Panc1 (cell line): Measurements from ENCODE around the gene PCDH1. TPM values are rescaled to one million over a fixed set of nuclear protein-coding genes. Genes with fewer than 3 reads are reported as not detected.

Experiments used
- ATAC-seq: fragments of 200-7000 bp; cut with Tn5 transposase; 2 replicates; pipeline ENCODE4 v1.9.1; 2020; ENCODE audit warnings: mild to moderate bottlenecking, moderate library complexity
- BruUV-seq: library from RNA; stranded (reverse); fragments of 400-500 nt; replicated peaks from 2 replicates; lab custom pipeline; 2021; lab: Mats Ljungman, UMichigan
- CTCF ChIA-PET: fragments of 300-600 bp; sonication (Branson Sonifier 250); formaldehyde crosslinking; loops from one replicate; lab custom pipeline; 2022; ENCODE audit warnings: antibody characterized with exemption; lab: Charles Lee
- POLR2A ChIA-PET: fragments of 300-600 bp; sonication (Branson Sonifier 250); formaldehyde crosslinking; loops from one replicate; lab custom pipeline; 2022; ENCODE audit warnings: antibody characterized with exemption; lab: Charles Lee
- DNase-seq: peaks from one replicate; pipeline ENCODE4 v3.0.0-alpha.2; 2010; ENCODE audit warnings: low read depth, low spot score
- H3K27ac ChIP-seq: 2 replicates; pipeline ENCODE4 v1.5.1; 2011; ENCODE audit warnings: mild to moderate bottlenecking, low read length, inconsistent platforms
- H3K27me3 ChIP-seq: fragments of 200-500 bp; sonication (Bioruptor generic); 2 replicates; pipeline ENCODE4 v1.6.0; 2014; ENCODE audit warnings: low read length, inconsistent platforms; ENCODE audit not compliant: control insufficient read depth, insufficient read depth
- H3K36me3 ChIP-seq: fragments of 200-500 bp; sonication (Bioruptor generic); 2 replicates; pipeline ENCODE4 v1.5.1; 2014; ENCODE audit warnings: inconsistent platforms, mild to moderate bottlenecking, low read length, moderate library complexity; ENCODE audit not compliant: control insufficient read depth, insufficient read depth
- H3K4me1 ChIP-seq: 2 replicates; pipeline ENCODE4 v1.5.1; 2011; ENCODE audit warnings: inconsistent platforms, mild to moderate bottlenecking, low read length, moderate library complexity; ENCODE audit not compliant: control insufficient read depth, insufficient read depth
- H3K4me3 ChIP-seq, 2 experiments: 2 replicates each; pipeline ENCODE4 v1.5.1; 2011 to 2012; ENCODE audit warnings: low read depth in 2 of 2, low read length in 2 of 2, mild to moderate bottlenecking in 2 of 2, inconsistent platforms in 1 of 2, moderate library complexity in 1 of 2
- H3K9me3 ChIP-seq: fragments of 200-500 bp; sonication (Bioruptor generic); 2 replicates; pipeline ENCODE4 v1.5.1; 2014; ENCODE audit warnings: low read depth, mild to moderate bottlenecking, inconsistent platforms, low read length, moderate library complexity; ENCODE audit not compliant: control insufficient read depth, insufficient read depth
- CTCF ChIP-seq: fragments of 450-650 bp; IDR thresholded peaks from 2 replicates; pipeline ENCODE4 v1.5.1; 2017; ENCODE audit warnings: mild to moderate bottlenecking
- POLR2AphosphoS5 ChIP-seq: IDR thresholded peaks from 2 replicates; pipeline ENCODE4 v1.6.1; 2012; ENCODE audit warnings: mild to moderate bottlenecking, low read depth, low read length, moderate library complexity
- SIN3A ChIP-seq: IDR thresholded peaks from 2 replicates; pipeline ENCODE4 v1.6.1; 2012; ENCODE audit warnings: low read depth, mild to moderate bottlenecking, low read length, moderate library complexity, borderline replicate concordance; ENCODE audit not compliant: insufficient read depth
- TCF7L2 ChIP-seq: IDR thresholded peaks from 2 replicates; pipeline ENCODE4 v1.6.1; 2011; ENCODE audit warnings: mild to moderate bottlenecking, low read depth, low read length, inconsistent platforms
- in situ Hi-C: cut with HindIII; loops from 2 replicates; pipeline ENCODE4 v1.10.0; 2016; ENCODE audit warnings: low sequenced_read_pairs, low pct_unique_long_range_greater_than_20kb
- intact Hi-C: fragments of 100-400 bp; cut with micrococcal nuclease; formaldehyde crosslinking; loops from one replicate; pipeline ENCODE4 v1.10.0; 2022; ENCODE audit not compliant: unreplicated experiment
- total RNA-seq: library from RNA; stranded (reverse); gene quantifications from one replicate; pipeline ENCODE4 v1.2.1, GENCODE V29; 2021; ENCODE audit not compliant: unreplicated experiment
- TF ChIP-seq, protein P1 (sequence below), 2 experiments: IDR thresholded peaks; 2 replicates each; pipeline ENCODE4 v1.6.1; 2011 to 2012; ENCODE audit warnings: low read depth in 2 of 2, control low read depth in 1 of 2, low read length in 1 of 2, mild to moderate bottlenecking in 1 of 2, moderate library complexity in 1 of 2; ENCODE audit not compliant: insufficient read depth in 1 of 2

Gene PCDH1
- total RNA-seq, 1 experiment from 2014 or later = 9.0 TPM

- H3K4me3 ChIP-seq = peak overlapping the region in 1 of 2 experiments; percentile 16; a peak in 1 of 4 replicates
- H3K9me3 ChIP-seq = no peaks in the 10 kb centered on the region
- no peaks in the 10 kb centered on the region for H3K36me3 ChIP-seq
- in situ Hi-C loops = no loop called here
- ATAC-seq = no peak
- ChIA-PET POLR2A (interaction anchor here (0.7 kb wide), 1 partner anchor 29 kb away, joined by 3 read pairs; no protein-coding TSS in a partner anchor), CTCF (no interaction called here)
- BruUV-seq = no TSS peak
- TF ChIP-seq CTCF (no peak), POLR2AphosphoS5 (no peak), SIN3A (no peak), TCF7L2 (no peak)
- TF ChIP-seq, protein P1, sequence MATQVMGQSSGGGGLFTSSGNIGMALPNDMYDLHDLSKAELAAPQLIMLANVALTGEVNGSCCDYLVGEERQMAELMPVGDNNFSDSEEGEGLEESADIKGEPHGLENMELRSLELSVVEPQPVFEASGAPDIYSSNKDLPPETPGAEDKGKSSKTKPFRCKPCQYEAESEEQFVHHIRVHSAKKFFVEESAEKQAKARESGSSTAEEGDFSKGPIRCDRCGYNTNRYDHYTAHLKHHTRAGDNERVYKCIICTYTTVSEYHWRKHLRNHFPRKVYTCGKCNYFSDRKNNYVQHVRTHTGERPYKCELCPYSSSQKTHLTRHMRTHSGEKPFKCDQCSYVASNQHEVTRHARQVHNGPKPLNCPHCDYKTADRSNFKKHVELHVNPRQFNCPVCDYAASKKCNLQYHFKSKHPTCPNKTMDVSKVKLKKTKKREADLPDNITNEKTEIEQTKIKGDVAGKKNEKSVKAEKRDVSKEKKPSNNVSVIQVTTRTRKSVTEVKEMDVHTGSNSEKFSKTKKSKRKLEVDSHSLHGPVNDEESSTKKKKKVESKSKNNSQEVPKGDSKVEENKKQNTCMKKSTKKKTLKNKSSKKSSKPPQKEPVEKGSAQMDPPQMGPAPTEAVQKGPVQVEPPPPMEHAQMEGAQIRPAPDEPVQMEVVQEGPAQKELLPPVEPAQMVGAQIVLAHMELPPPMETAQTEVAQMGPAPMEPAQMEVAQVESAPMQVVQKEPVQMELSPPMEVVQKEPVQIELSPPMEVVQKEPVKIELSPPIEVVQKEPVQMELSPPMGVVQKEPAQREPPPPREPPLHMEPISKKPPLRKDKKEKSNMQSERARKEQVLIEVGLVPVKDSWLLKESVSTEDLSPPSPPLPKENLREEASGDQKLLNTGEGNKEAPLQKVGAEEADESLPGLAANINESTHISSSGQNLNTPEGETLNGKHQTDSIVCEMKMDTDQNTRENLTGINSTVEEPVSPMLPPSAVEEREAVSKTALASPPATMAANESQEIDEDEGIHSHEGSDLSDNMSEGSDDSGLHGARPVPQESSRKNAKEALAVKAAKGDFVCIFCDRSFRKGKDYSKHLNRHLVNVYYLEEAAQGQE (IDR thresholded peaks at IDR 0.05; ENCODE audit: insufficient read depth in 1 of 2, low read depth in 2 of 2, low read length in 1 of 2) = no peak
- DNase-seq = no peak
- H3K4me1 ChIP-seq = 0 out of 2 replicates have a peak, but pooled peaks cover 3% of the 10 kb centered on the region
- no peaks in the 10 kb centered on the region for H3K27me3 ChIP-seq
- intact Hi-C loops = no loop called here
- no peak overlapping the region for H3K27ac ChIP-seq
These were observed 35.5 kb upstream of the PCDH1 start for GRCh38 chr5:141913560-141914198.

DNA sequence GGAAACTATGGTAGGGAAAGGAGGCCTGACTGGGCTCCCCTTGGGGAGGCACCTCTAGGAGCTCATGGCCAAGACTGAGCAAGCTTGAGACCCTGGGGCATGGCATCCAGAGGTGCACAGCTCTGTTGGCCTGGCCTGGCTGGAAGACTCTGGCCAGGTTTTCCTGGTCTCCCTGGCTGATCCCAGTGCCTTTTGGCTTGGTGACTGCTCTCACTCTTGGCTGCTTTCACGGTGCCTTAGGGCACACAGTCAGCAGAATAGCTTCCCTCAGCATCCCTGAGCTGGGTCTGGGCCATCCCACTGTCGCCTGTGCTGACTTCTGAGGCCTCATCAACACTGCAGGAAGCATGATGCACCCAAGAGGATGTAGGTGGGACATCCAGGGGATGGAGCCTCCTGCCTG, 32.1 kb upstream of the PCDH1 start:
- no peak overlapping the region for H3K4me3 ChIP-seq
- H3K36me3 ChIP-seq = no peaks in the 10 kb centered on the region
- intact Hi-C loops (no loop called here), in situ Hi-C loops (no loop called here)
- TF ChIP-seq, protein P1 (IDR thresholded peaks at IDR 0.05; ENCODE audit: insufficient read depth in 1 of 2, low read depth in 2 of 2, low read length in 1 of 2) = no peak
- TF ChIP-seq CTCF (no peak), TCF7L2 (no peak), SIN3A (no peak), POLR2AphosphoS5 (no peak)
- H3K27ac ChIP-seq = no peak overlapping the region
- ChIA-PET CTCF (no interaction called here), POLR2A (no interaction called here)
- H3K4me1 ChIP-seq = 0 out of 2 replicates have a peak, but pooled peaks cover 3% of the 10 kb centered on the region
- DNase-seq = no peak
- BruUV-seq = no TSS peak
- peak; percentile 88 for ATAC-seq
- no peaks in the 10 kb centered on the region for H3K9me3 ChIP-seq
- no peaks in the 10 kb centered on the region for H3K27me3 ChIP-seq
